GM19452 (cell line): ENCODE data around the gene ELK4.

Experiments
- ATAC-seq: cut with Tn5 transposase; IDR thresholded peaks from one replicate; pipeline ENCODE4 v1.9.1; 2021; ENCODE audit not compliant: unreplicated experiment

The ELK4 gene

GRCh38 chr1:205568135-205568468 lies 63.7 kb downstream of the ELK4 start:
- ATAC-seq: no peak

- ATAC-seq: no peak
Observed at GRCh38 chr1:205567716-205568115, 64.1 kb downstream of the ELK4 start.

GRCh38 chr1:205565799-205566198 lies 66.0 kb downstream of the ELK4 start:
- ATAC-seq: no peak

- ATAC-seq: no peak
Observed at GRCh38 chr1:205563927-205564441, 67.8 kb downstream of the ELK4 start.

GRCh38 chr1:205561501-205562203 lies 70.2 kb downstream of the ELK4 start:
- ATAC-seq: no peak
